ENCODE measurements around the gene RHOF.
A peak's percentile ranks its signal among the peaks of the same experiment; 100 is the strongest.

DNA sequence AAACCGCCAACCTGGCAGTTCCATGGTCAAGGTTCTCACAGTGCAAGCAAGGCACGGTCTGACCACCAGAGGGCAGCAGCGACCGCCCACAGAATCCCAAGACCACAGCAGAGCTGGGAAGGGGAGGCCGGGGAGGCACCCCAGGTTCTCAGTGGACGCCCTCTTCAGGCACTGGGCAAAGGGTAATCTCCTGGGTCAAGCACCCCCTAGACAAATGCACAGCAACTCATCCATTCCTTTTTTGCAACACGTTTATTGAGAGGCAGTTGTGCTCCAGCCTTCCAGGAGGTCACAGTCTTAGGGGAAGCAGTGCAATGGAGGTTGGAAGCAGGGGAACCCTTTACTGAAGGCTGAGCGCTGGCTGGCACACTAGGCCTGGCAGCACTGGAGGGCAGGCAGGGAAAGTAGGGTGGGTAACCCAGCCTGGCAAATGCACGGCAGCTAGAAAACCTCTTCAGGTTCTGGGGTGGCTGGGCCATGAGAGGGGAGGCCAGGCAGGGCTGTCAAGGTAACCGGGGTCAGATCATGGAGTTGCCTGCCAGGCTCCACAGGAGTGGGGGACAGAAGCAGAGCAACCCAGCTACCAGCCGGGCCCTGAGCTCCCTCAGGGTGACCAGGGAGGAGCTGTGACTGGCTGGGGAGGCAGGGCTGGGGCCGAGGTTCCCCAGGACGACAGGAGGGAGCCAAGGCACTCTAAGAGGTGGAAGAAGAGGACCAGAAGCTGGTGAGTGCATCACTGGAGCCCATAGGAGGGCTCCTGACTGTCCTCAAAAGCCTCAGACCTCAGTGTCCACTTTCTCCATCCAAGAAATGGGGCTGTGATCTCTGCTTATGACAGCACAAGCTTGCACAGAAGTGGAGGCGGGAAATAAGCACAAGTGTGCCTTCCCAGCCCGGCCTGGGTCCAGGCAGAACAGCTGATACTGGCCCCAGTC is 1.8 kb upstream of the RHOF start:
- TF ChIP-seq, protein P1, sequence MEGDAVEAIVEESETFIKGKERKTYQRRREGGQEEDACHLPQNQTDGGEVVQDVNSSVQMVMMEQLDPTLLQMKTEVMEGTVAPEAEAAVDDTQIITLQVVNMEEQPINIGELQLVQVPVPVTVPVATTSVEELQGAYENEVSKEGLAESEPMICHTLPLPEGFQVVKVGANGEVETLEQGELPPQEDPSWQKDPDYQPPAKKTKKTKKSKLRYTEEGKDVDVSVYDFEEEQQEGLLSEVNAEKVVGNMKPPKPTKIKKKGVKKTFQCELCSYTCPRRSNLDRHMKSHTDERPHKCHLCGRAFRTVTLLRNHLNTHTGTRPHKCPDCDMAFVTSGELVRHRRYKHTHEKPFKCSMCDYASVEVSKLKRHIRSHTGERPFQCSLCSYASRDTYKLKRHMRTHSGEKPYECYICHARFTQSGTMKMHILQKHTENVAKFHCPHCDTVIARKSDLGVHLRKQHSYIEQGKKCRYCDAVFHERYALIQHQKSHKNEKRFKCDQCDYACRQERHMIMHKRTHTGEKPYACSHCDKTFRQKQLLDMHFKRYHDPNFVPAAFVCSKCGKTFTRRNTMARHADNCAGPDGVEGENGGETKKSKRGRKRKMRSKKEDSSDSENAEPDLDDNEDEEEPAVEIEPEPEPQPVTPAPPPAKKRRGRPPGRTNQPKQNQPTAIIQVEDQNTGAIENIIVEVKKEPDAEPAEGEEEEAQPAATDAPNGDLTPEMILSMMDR (IDR thresholded peaks at IDR 0.05) = peak; percentile 93
- TF ChIP-seq SMC3 (IDR thresholded peaks at IDR 0.05; ENCODE audit: low read depth, low read length) = peak; percentile 86
- peak; percentile 47; the same call in 1 of the 2 replicates for TF ChIP-seq MAX (IDR thresholded peaks at IDR 0.05; ENCODE audit: low read depth)
- TF ChIP-seq JUND (IDR thresholded peaks at IDR 0.05) = no peak
- no peak for TF ChIP-seq EP300 (IDR thresholded peaks at IDR 0.05; ENCODE audit: borderline replicate concordance in 1 of 2, low read depth in 1 of 2, low read length in 1 of 2)

Measured in SK-N-SH (cell line).